ENCODE data around the gene ANKRD40. TPM values are rescaled to one million over a fixed set of nuclear protein-coding genes. Genes with fewer than 3 reads are reported as not detected.

The ANKRD40 gene
- total and polyA plus RNA-seq, 2 donors (not counting 3 experiments of a cell fraction or from before 2014, with no cell fraction given), result 24.5 to 56.0 TPM

GRCh38 chr17:50728881-50729765 is 21.4 kb upstream of the ANKRD40 start:
- Histone ChIP-seq H2AFZ (ENCODE audit: low read depth, low read length) (no peak overlapping the region), H3K9me1 (replicated peaks; ENCODE audit: control insufficient read depth, extremely low read depth, insufficient read depth, low read length) (no peaks in the 10 kb centered on the region), H3K27me3 (ENCODE audit: control insufficient read depth in 2 of 2, insufficient read depth in 2 of 2, low read length in 2 of 2) (no peaks in the 10 kb centered on the region), H3K79me2 (ENCODE audit: control insufficient read depth, insufficient read depth, low read length) (peaks cover 98% of the 10 kb centered on the region), H3K36me3 (ENCODE audit: control insufficient read depth in 2 of 2, extremely low read depth in 1 of 2, insufficient read depth in 2 of 2, low read length in 2 of 2) (no peaks in the 10 kb centered on the region), H3K27ac (ENCODE audit: insufficient read depth, low read depth, low read length) (no peak overlapping the region), H3K9ac (replicated peaks; ENCODE audit: extremely low read depth, insufficient read depth, low read length) (no peak overlapping the region), H3K4me1 (ENCODE audit: control insufficient read depth, extremely low read depth, insufficient read depth, low read length) (no peaks in the 10 kb centered on the region), H4K20me1 (replicated peaks; ENCODE audit: control insufficient read depth, extremely low read depth, insufficient read depth, low read length) (peaks cover 16% of the 10 kb centered on the region), H3K4me2 (ENCODE audit: insufficient read depth, low read length) (no peak overlapping the region), H3K9me3 (replicated peaks; ENCODE audit: control insufficient read depth, insufficient read depth, low read length) (no peaks in the 10 kb centered on the region), H3K4me3 (replicated peaks in 1 of 3; ENCODE audit: insufficient read depth in 1 of 3, low read depth in 1 of 3, low read length in 3 of 3) (no peak overlapping the region)
- intact Hi-C loops (cut with micrococcal nuclease), result no loop called here
- DNase-seq (ENCODE audit: low read depth, low spot score), result no peak
- ChIA-PET POLR2A (no interaction called here), CTCF (interaction anchor here (1.2 to 2.1 kb wide), 2 partner anchors 16 to 20 kb away, joined by 3 to 5 read pairs; no protein-coding TSS in a partner anchor)
- TF ChIP-seq GATA2 (IDR thresholded peaks at IDR 0.05; ENCODE audit: insufficient read depth, insufficient read length, low read depth, low read length) (no peak), EZH2 (IDR thresholded peaks at IDR 0.05; ENCODE audit: borderline replicate concordance, low read depth, low read length, severe bottlenecking) (no peak), POLR2A (IDR thresholded peaks at IDR 0.05; ENCODE audit: low read depth, low read length) (no peak), MYC (IDR thresholded peaks at IDR 0.05; ENCODE audit: low read depth, low read length) (no peak), CTCF (IDR thresholded peaks at IDR 0.05; ENCODE audit: extremely low read depth in 1 of 2, insufficient read depth in 1 of 2, low read depth in 1 of 2, low read length in 2 of 2) (no peak), POLR2AphosphoS5 (IDR thresholded peaks at IDR 0.05; ENCODE audit: insufficient read depth, low read depth, low read length) (no peak), MAX (IDR thresholded peaks at IDR 0.05; ENCODE audit: insufficient read depth, insufficient read length) (no peak), JUN (IDR thresholded peaks at IDR 0.05; ENCODE audit: borderline replicate concordance, insufficient read depth, insufficient read length, low read depth) (no peak), FOS (IDR thresholded peaks at IDR 0.05; ENCODE audit: borderline replicate concordance, insufficient read depth, low read length) (no peak)
- dilution Hi-C loops (cut with MboI; ENCODE audit: extremely low pct_ligation_motif_present, low sequenced_read_pairs), result no loop called here
- BruUV-seq (replicated peaks), result no TSS peak
- FAIRE-seq, result no peak
